ENCODE results near the gene CHID1. TPM values are rescaled to one million over a fixed set of nuclear protein-coding genes. Genes with fewer than 3 reads are reported as not detected.

The CHID1 gene
- total RNA-seq, 6 experiments from 2014 or later, result 61.1 to 157 (median 78.7) TPM

GRCh38 chr11:836274-836673, 74.3 kb downstream of the CHID1 start:
- intact Hi-C loops (cut with DNase I), result no loop called here
- Histone ChIP-seq H3K36me3 (peaks cover 0 to 33% (median 21%) of the 10 kb centered on the region in 4 donors), H3K27ac (no peak overlapping the region), H3K4me3 (no peak overlapping the region), H3K9me3 (no peaks in the 10 kb centered on the region), H3K4me1 (peaks cover 0 to 35% (median 15%) of the 10 kb centered on the region in 4 donors), H3K27me3 (no peaks in the 10 kb centered on the region)
- DNase-seq, result no peak
- no peak for ATAC-seq
- WGBS (ENCODE audit: insufficient coverage, low coverage, low lambda C conversion rate, missing lambda C conversion rate), result no CpG with 5 or more reads among the region's 14 CpGs
- no peak for TF ChIP-seq POLR2A (IDR thresholded peaks at IDR 0.05)
- TF ChIP-seq CTCF (IDR thresholded peaks at IDR 0.05), result no peak

GRCh38 chr11:834371-835316, 76.0 kb downstream of the CHID1 start:
- H3K9me3 ChIP-seq, result no peaks in the 10 kb centered on the region
- no peaks in the 10 kb centered on the region for H3K27me3 ChIP-seq
- intact Hi-C loops (cut with DNase I), result no loop called here
- 6% methylated on average over 9 of the region's 31 CpGs for WGBS (ENCODE audit: insufficient coverage, low coverage, low lambda C conversion rate, missing lambda C conversion rate)
- peak overlapping the region; percentile 75 to 85 (median 84) for H3K4me3 ChIP-seq
- DNase-seq (peak; percentile 90 to 94 (median 90)), ATAC-seq (peak; percentile 63 to 76 (median 72))
- H3K27ac ChIP-seq, result peak overlapping the region; percentile 53 to 83 (median 56)
- peaks cover 0 to 26% (median 16%) of the 10 kb centered on the region in 4 donors for H3K36me3 ChIP-seq
- H3K4me1 ChIP-seq, result peaks cover 0 to 43% (median 19%) of the 10 kb centered on the region in 4 donors
- TF ChIP-seq POLR2A (IDR thresholded peaks at IDR 0.05) (peak; percentile 65), CTCF (IDR thresholded peaks at IDR 0.05) (no peak)

- 28% methylated on average over 4 of the region's 9 CpGs for WGBS (ENCODE audit: insufficient coverage, low coverage, low lambda C conversion rate, missing lambda C conversion rate)
- H3K4me3 ChIP-seq, result peak overlapping the region; percentile 75 to 85 (median 84)
- DNase-seq, result no peak
- ATAC-seq, result no peak
- no peak for TF ChIP-seq CTCF (IDR thresholded peaks at IDR 0.05)
- TF ChIP-seq POLR2A (IDR thresholded peaks at IDR 0.05), result no peak
- intact Hi-C loops (cut with DNase I), result no loop called here
- peaks cover 0 to 19% (median 10%) of the 10 kb centered on the region in 4 donors for H3K36me3 ChIP-seq
- peaks cover 0 to 51% (median 24%) of the 10 kb centered on the region in 4 donors for H3K4me1 ChIP-seq
- H3K27ac ChIP-seq, result peak overlapping the region; percentile 4 to 82 (median 53)
- H3K9me3 ChIP-seq, result no peaks in the 10 kb centered on the region
- H3K27me3 ChIP-seq, result no peaks in the 10 kb centered on the region
These were observed 76.7 kb downstream of the CHID1 start for GRCh38 chr11:833849-834311.

- no peaks in the 10 kb centered on the region for H3K9me3 ChIP-seq
- no peaks in the 10 kb centered on the region for H3K27me3 ChIP-seq
- WGBS (ENCODE audit: insufficient coverage, low coverage, low lambda C conversion rate, missing lambda C conversion rate), result no CpG with 5 or more reads among the region's 55 CpGs
- DNase-seq, result peak in 1 of 3 donors; percentile 73
- ATAC-seq, result peak; percentile 1 to 19 (median 9)
- H3K27ac ChIP-seq, result peak overlapping the region; percentile 4 to 82 (median 63)
- intact Hi-C loops (cut with DNase I), result no loop called here
- peak; percentile 54 for TF ChIP-seq POLR2A (IDR thresholded peaks at IDR 0.05)
- TF ChIP-seq CTCF (IDR thresholded peaks at IDR 0.05), result no peak
- peaks cover 0 to 56% (median 25%) of the 10 kb centered on the region in 4 donors for H3K4me1 ChIP-seq
- peaks cover 0 to 13% (median 7%) of the 10 kb centered on the region in 4 donors for H3K36me3 ChIP-seq
- H3K4me3 ChIP-seq, result peak overlapping the region; percentile 75 to 85 (median 84)
These were observed 77.4 kb downstream of the CHID1 start for GRCh38 chr11:833114-833791.

Measured in right lobe of liver (tissue), 6 donors.